Vagina (tissue), 2 donors: ENCODE measurements around the gene ADISSP.

Experiments used
- CTCF ChIP-seq, 3 experiments: fragments of 450-650 bp in 2 of 3; fragments of 200-600 bp in 1 of 3; sonication (generic) in 1 of 3; IDR thresholded peaks; one replicate each; pipeline ENCODE4 v1.5.1; 2017 to 2019; ENCODE audit warnings: antibody characterized with exemption in 3 of 3, mild to moderate bottlenecking in 2 of 3, moderate library complexity in 2 of 3
- POLR2A ChIP-seq, 2 donors: fragments of 450-650 bp; IDR thresholded peaks; one replicate each; pipeline ENCODE4 v1.6.1; 2017; ENCODE audit warnings: antibody characterized with exemption in 2 of 2, mild to moderate bottlenecking in 2 of 2, moderate library complexity in 2 of 2

GRCh38 chr20:3732327-3733118 is 35.0 kb downstream of the ADISSP start, which contains the start of gene HSPA12B:
- no peak for TF ChIP-seq CTCF (IDR thresholded peaks at IDR 0.05)
- no peak for TF ChIP-seq POLR2A (IDR thresholded peaks at IDR 0.05)
